ENCODE data around the gene GBGT1.

GRCh38 chr9:133113949-133114885 is 49.5 kb downstream of the GBGT1 start:
- TF ChIP-seq CTCF (IDR thresholded peaks at IDR 0.05) = no peak
- TF ChIP-seq POLR2A (IDR thresholded peaks at IDR 0.05) = no peak
